GM12891 (cell line): ENCODE measurements around the gene NOM1.

Experiments
- DNase-seq: peaks from one replicate; pipeline ENCODE4 v3.0.0; 2011; ENCODE audit warnings: low spot score; ENCODE audit not compliant: insufficient read length
- FAIRE-seq: peaks from 2 replicates; lab custom pipeline; 2011; peaks lifted over from hg19 to GRCh38; lab: Jason Lieb, UNC
- PAX5 ChIP-seq: IDR thresholded peaks from 2 replicates; pipeline ENCODE4 v1.6.1; 2011; ENCODE audit warnings: low read length, moderate library complexity, mild to moderate bottlenecking; ENCODE audit not compliant: insufficient read depth, severe bottlenecking
- POLR2A ChIP-seq: IDR thresholded peaks from 2 replicates; pipeline ENCODE4 v1.6.1; 2011; ENCODE audit warnings: low read depth, low read length, control low read depth
- POLR2AphosphoS5 ChIP-seq: IDR thresholded peaks from 2 replicates; pipeline ENCODE4 v1.6.1; 2011; ENCODE audit warnings: low read depth, low read length, control low read depth
- POU2F2 ChIP-seq: IDR thresholded peaks from 2 replicates; pipeline ENCODE4 v1.6.1; 2011; ENCODE audit warnings: low read depth, mild to moderate bottlenecking, control low read depth, low read length, moderate library complexity
- SPI1 ChIP-seq: IDR thresholded peaks from 2 replicates; pipeline ENCODE4 v1.6.1; 2011; ENCODE audit warnings: low read depth, low read length, control low read depth
- TAF1 ChIP-seq: IDR thresholded peaks from 2 replicates; pipeline ENCODE4 v1.6.1; 2011; ENCODE audit warnings: low read depth, low read length, control low read depth

The NOM1 gene

GRCh38 chr7:157000741-157001653 is 51.5 kb downstream of the NOM1 start:
- TF ChIP-seq SPI1 (no peak), PAX5 (no peak), POU2F2 (no peak), POLR2AphosphoS5 (no peak), POLR2A (no peak), TAF1 (no peak)
- FAIRE-seq (no peak), DNase-seq (no peak)

- TF ChIP-seq PAX5 = no peak
- no peak for TF ChIP-seq POU2F2
- TF ChIP-seq SPI1 = no peak
- no peak for TF ChIP-seq TAF1
- no peak for TF ChIP-seq POLR2A
- no peak for TF ChIP-seq POLR2AphosphoS5
- FAIRE-seq (no peak), DNase-seq (no peak)
Measured at GRCh38 chr7:157001920-157002818, 52.7 kb downstream of the NOM1 start.

GRCh38 chr7:157002819-157003421 is 53.4 kb downstream of the NOM1 start:
- DNase-seq = no peak
- FAIRE-seq = no peak
- TF ChIP-seq SPI1 (no peak), TAF1 (no peak), POLR2A (no peak)

- FAIRE-seq = no peak
Measured at GRCh38 chr7:157003445-157003755, 53.9 kb downstream of the NOM1 start.

GRCh38 chr7:157003756-157004520 is 54.4 kb downstream of the NOM1 start:
- DNase-seq (no peak), FAIRE-seq (no peak)
- TF ChIP-seq SPI1 (no peak), POLR2A (no peak), PAX5 (no peak), TAF1 (no peak), POLR2AphosphoS5 (no peak), POU2F2 (no peak)

More at GRCh38 chr7:157003445-157003755, 53.9 kb downstream of the NOM1 start:
- no peak for DNase-seq
- no peak for TF ChIP-seq TAF1
- no peak for TF ChIP-seq SPI1
- TF ChIP-seq POLR2A = no peak
- no peak for TF ChIP-seq POLR2AphosphoS5
- no peak for TF ChIP-seq POU2F2
- no peak for TF ChIP-seq PAX5

GRCh38 chr7:157004521-157005455 is 55.3 kb downstream of the NOM1 start:
- TF ChIP-seq TAF1 (no peak), POLR2A (no peak), PAX5 (no peak), POLR2AphosphoS5 (no peak), POU2F2 (no peak), SPI1 (no peak)
- no peak for FAIRE-seq
- no peak for DNase-seq

GRCh38 chr7:157005456-157006204 is 56.1 kb downstream of the NOM1 start:
- no peak for FAIRE-seq

More at GRCh38 chr7:157005456-157006204, 56.1 kb downstream of the NOM1 start:
- DNase-seq = no peak
- no peak for TF ChIP-seq PAX5
- TF ChIP-seq TAF1 = no peak
- no peak for TF ChIP-seq POLR2A
- no peak for TF ChIP-seq SPI1
- no peak for TF ChIP-seq POU2F2
- TF ChIP-seq POLR2AphosphoS5 = no peak
